ENCODE measurements around the gene EDDM3A.

DNA sequence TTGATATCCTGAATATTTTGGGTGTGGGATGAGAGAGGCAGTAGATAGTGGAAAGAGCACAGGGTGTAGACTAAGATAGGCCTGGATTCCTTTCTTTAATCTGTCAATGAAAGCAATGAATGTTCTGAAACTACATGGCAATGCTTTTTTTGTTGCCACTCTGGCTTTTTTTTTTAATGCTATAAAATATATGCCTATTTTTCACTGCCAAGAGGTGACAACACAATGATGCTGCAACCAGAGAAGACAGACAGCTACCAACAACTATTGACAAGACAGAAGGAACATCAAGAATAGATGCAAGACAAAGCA is 47.7 kb upstream of the EDDM3A start:
- TF ChIP-seq, protein P1, sequence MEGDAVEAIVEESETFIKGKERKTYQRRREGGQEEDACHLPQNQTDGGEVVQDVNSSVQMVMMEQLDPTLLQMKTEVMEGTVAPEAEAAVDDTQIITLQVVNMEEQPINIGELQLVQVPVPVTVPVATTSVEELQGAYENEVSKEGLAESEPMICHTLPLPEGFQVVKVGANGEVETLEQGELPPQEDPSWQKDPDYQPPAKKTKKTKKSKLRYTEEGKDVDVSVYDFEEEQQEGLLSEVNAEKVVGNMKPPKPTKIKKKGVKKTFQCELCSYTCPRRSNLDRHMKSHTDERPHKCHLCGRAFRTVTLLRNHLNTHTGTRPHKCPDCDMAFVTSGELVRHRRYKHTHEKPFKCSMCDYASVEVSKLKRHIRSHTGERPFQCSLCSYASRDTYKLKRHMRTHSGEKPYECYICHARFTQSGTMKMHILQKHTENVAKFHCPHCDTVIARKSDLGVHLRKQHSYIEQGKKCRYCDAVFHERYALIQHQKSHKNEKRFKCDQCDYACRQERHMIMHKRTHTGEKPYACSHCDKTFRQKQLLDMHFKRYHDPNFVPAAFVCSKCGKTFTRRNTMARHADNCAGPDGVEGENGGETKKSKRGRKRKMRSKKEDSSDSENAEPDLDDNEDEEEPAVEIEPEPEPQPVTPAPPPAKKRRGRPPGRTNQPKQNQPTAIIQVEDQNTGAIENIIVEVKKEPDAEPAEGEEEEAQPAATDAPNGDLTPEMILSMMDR (IDR thresholded peaks at IDR 0.05; ENCODE audit: insufficient read depth, low read depth, low read length): no peak
- TF ChIP-seq EZH2 (IDR thresholded peaks at IDR 0.05; ENCODE audit: insufficient read depth, low read length): no peak

Data from astrocyte (in vitro differentiated cells and primary cell).